NCI-H128 (cell line): Measurements from ENCODE around the gene ZBTB40.

Source experiments
- DNase-seq: peaks from one replicate; lab custom pipeline; 2025; ENCODE audit not compliant: unreplicated experiment; lab: John Stamatoyannopoulos, UW

The ZBTB40 gene

GRCh38 chr1:22500058-22500457 lies 48.4 kb downstream of the ZBTB40 start:
- no peak for DNase-seq

DNA sequence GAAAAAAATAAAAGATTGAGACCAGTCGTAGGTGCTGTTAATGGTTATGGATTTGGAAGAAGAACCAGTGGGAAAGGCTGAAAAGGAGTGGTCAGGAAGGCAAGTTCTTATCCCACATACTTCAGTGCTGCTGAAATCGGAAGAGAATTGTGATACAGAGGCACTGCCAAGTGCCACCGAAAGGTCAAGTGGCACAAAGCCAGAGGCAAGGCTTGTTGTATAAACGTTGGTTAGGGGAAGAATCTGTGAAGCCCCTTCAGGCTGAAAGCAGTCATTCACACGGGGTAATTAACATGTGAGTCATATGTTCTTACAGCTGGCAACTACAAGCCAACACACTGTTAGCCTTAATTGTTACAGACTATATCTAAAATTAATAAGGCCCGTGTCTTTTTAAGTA lies 48.8 kb downstream of the ZBTB40 start:
- no peak for DNase-seq

DNA sequence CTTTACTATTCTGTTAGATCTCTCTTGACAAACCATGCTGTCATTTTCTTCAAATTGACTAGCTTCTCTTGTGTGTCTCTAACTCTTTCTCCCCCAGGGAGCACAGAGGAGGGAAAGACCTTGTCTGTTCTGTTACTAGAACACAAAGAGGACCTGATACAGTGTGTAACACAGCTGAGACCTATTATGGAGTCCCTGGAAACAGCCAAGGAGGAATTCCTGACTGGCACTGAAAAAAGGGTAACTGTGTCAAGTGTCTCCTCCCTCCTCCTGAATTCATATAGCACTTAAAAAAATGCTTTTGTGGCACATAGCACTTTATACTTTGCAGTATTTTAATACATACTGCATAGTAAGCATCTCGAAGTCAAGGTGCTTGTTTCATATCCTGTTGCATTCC lies 50.6 kb downstream of the ZBTB40 start:
- no peak for DNase-seq

- DNase-seq = no peak
These were observed 52.2 kb downstream of the ZBTB40 start for GRCh38 chr1:22503721-22504410.

- DNase-seq = no peak
These were observed 54.6 kb downstream of the ZBTB40 start for GRCh38 chr1:22506130-22506692.

DNA sequence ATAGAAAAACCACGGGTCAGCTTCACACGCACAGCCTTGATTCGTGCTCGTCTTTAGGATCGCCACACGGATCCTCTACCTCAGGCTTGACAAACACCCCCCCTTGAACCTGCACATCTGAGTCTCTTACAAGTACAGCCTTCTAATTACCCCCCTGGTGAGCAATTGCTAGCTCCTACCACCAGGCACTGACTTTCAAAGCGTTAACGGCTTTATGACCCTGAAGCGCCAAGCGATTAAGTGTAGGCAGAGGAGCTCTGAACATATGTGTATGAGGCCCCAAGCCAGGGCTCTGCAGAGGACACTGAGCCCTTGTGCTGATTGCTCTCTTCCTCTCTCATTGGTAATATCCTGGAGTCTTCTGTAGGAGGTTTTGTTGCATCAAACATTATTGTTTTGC lies 55.9 kb downstream of the ZBTB40 start:
- DNase-seq = no peak

DNA sequence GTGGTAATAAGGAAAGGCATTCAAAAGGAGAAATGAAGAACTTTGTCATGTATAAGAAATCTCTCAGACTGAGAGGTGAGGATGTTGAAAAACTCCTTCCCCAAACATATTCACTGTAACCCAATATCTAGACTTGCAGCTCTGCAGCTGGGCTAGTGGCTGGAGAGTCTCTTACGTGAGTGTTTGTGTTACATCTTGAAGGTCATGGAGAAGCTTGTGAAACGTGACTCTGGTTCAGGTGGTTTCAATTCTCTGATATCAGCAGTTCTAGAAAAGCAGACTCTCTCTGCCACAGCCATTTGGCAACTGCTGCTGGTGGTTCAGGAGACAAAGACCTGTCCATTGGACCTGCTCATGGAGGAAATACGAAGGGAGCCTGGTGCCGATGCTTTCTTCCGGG lies 56.7 kb downstream of the ZBTB40 start:
- peak; percentile 56 for DNase-seq

- DNase-seq = peak; percentile 77
These were observed 57.3 kb downstream of the ZBTB40 start for GRCh38 chr1:22508991-22509390.

GRCh38 chr1:22509815-22510214 lies 58.2 kb downstream of the ZBTB40 start:
- DNase-seq = no peak

DNA sequence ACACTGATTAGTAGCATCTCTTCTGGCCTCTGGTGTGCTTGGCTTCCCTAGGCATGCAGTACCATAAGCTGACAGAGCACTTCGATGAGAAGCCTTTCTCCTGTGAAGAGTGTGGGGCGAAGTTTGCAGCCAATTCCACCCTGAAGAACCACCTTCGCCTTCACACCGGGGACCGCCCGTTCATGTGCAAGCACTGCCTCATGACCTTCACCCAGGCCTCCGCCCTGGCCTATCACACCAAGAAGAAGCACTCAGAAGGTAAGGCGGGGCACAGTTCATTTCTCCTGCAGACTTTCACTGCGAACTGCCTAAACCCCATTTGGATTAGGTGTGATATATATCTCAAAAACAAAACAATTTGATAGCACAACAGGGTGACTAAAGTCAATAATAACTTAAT lies 61.2 kb downstream of the ZBTB40 start:
- DNase-seq = no peak

- DNase-seq = no peak
These were observed 65.4 kb downstream of the ZBTB40 start for GRCh38 chr1:22516906-22517571.

DNA sequence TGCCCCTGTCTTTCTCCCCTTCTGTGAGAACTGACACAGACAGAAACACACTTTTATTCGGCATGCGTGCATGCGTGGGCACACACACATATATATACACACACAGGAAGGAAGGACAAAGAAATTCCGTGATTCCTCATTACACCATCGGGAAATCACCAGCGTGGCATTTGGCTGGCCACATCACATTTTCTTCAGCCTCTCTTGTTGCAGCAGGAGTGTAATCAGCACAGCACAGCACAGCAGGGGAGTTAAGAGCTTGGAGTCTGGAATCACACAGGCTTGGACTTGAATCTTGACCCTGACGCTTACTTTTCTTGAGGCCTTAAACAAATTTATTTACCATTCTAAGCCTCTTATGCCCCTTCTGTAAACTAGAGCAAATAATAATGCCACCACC lies 66.3 kb downstream of the ZBTB40 start:
- no peak for DNase-seq

DNA sequence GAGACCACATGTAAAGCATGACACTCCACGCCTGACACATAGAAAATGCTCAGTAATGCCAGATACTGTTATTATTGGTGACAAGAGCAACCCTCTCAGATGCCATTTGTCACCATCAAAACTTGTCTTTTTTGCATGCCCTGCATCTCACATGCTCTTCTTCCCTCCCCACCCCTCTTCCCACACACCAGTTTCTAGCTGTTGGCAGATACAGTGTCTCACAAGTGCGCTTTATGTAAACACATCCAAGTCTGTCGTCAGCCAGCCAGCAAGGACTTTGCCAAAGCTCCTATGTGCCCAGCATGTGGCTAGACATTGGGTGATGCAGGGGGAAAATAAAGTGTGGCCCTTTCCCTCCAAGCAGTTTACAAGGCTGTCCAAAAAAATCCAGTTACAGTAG lies 66.7 kb downstream of the ZBTB40 start:
- no peak for DNase-seq

DNA sequence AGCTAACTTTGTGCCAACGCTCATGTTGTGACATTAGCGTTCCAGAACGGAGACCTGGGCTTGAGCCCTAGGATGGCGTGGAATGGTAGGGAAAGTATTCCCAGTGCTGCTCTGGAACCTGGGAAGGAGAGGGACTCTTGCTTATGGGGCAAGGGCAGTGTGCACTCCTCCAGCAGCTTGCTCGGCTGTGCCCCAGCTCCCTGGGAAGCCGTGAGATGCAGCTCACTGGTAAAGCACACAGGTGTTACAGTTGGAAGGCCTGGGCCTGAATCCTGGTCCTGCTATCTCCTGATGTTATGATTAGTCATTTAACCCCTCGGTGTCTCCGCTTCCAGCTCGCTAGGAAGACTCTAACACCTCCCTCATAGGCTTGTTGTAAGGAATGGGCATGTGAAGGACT lies 69.2 kb downstream of the ZBTB40 start:
- no peak for DNase-seq

GRCh38 chr1:22521692-22522091 lies 70.0 kb downstream of the ZBTB40 start:
- DNase-seq = no peak

- no peak for DNase-seq
These were observed 70.6 kb downstream of the ZBTB40 start for GRCh38 chr1:22522221-22522743.

- DNase-seq = no peak
These were observed 72.8 kb downstream of the ZBTB40 start for GRCh38 chr1:22524481-22524880.

DNA sequence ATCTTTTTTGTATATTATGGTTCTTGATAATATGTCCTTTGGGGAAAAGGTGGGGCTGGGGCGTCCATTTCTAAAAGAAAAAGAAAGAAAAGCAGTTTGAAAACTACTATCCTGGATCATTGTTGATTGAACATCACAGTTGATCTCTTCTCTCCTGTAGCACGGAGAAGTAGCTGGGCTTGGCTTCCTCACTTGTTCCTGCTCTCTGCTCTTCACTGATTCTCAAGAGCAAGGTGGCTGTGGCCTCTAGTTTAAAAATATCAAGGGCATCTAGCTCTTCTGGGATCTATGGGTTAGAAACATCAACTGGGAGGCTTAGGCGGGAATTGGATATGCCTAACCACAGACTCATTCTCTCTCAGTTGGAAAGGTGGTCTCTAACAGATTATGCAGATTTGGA lies 73.6 kb downstream of the ZBTB40 start:
- DNase-seq = no peak

DNA sequence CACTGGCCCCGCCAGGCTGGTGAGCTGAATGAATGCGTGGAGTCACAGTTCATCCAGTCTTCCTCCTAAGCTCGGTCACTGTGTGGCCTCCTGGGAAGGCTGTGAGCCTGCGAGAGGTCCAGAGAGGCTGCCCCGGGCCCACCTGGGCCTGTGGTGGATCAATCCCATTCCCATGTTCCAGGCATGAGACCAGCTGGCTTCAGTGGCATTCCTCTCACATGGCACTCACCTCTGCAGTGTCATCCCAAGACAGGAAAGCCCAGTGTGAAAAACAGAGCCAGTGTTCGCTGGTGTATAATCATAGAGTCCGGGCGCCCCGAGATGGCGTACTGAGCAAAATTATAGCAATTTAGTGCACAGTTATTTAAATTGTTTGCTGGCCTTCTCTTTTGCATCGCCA lies 74.0 kb downstream of the ZBTB40 start:
- no peak for DNase-seq

DNA sequence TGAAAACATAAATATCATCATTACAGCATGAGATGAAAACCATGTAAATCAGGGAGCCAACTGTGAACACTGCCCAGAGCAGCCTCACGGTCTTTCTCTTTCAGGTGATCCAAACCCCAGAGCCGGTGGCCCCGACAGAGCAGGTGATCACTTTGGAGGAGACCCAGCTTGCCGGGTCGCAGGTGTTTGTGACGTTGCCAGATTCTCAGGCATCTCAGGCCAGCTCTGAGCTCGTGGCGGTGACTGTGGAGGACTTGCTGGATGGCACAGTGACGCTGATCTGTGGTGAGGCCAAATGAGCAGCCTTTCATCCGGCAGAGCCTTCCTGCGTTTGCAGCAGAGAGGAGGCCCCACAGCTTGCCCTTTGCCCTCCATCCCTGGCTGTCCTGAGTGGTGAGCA lies 74.4 kb downstream of the ZBTB40 start:
- DNase-seq = no peak

- DNase-seq = no peak
These were observed 75.0 kb downstream of the ZBTB40 start for GRCh38 chr1:22526677-22527076.

DNA sequence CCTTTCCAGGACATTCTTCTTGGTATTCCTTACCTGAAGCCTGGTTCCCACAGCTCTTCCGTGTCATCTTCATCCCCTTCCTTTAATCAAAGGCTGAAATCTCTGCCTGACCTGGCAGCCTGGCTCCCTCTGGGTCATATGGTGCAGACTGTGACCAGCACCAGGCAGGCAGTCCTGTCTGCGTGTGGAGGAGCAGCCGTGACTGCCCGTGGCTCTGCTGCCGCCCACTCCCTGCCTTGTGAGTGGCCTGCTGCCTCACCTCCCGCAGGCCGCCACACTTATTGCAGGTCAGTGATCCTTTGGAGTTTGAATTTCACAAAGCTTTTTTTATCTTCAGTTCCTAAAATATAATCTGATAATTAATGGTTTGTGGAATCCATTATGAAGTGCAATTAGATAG lies 75.5 kb downstream of the ZBTB40 start:
- DNase-seq = no peak
